ENCODE results near the gene CDK2AP2. TPM values are rescaled to one million over a fixed set of nuclear protein-coding genes. Genes with fewer than 3 reads are reported as not detected.

The CDK2AP2 gene
- total RNA-seq, 1 donor from 2014 or later, result 35.7 TPM

DNA sequence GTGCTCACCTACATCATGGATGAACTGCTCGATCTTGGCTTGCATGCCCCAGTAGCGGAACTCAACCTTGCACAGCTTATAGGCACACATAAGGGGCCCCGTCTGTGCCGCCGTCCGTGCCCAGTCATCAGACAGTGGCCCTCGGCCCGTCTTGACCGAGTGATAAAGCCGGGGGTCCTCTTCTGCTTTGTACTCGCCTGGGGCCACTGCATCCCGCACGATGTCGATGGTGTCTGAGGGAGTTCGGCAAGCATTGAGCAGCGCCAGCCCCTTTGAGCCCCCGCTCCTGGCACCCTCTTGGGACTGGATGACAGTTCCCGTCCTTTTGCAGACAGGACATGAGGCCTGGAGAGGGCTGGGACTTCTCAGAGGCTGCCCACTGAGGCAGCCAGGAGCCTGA, 6.1 kb downstream of the CDK2AP2 start:
- Mint-ChIP-seq H3K4me1 (ENCODE audit: low read depth) (peaks cover 14% of the 10 kb centered on the region), H3K36me3 (ENCODE audit: insufficient read depth) (peaks cover 9% of the 10 kb centered on the region)

DNA sequence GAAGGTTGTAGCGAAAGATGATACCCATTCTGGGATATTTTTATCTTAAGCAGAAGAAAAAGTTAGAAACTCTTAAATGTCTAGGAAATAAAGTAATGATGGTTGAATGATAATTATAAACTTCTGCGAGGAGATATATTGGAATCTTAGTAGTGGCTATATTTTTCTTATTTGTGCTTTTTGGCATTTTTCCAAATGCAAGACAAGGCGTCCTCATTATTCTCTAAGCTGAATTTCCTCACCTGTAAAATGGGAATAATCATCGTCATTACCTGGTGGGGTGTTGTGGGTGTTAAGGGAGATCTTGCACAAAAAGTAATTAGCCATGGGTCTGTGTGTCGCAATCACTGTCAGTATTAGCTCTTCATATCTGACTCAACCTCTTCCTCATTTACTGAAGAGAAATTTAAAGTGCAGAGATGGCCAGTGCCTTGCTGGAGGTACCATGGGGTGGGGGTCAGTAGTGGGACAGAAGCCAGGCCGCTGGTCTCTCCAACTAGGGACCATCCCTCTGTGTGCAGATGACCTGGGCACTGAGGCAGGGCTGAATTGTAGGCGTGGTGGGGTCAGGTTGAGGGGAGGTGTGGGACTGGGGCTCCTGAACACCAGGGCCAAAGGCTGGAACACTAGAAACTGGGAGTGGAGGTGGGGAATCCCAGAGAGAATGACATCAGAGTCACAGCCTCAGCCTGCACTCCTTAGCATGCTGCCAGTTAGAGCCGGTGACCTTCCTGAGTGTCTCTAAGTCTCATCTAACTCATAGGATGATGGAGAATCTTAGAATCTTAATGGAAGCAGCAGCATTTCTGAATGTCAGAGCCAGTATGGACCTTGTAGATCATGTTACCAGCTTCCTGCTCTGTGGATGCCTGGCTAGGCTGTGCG, 6.9 kb downstream of the CDK2AP2 start:
- Mint-ChIP-seq H3K9me3 (ENCODE audit: low read depth) (no peaks in the 10 kb centered on the region), H3K4me3 (ENCODE audit: low read depth) (no peak overlapping the region), H3K4me1 (ENCODE audit: low read depth) (peaks cover 11% of the 10 kb centered on the region), H3K27me3 (peaks cover 5% of the 10 kb centered on the region), H3K27ac (no peak overlapping the region), H3K36me3 (ENCODE audit: insufficient read depth) (peaks cover 9% of the 10 kb centered on the region)
- DNase-seq (ENCODE audit: low spot score, unreplicated experiment), result no peak
- TF ChIP-seq, protein P1, sequence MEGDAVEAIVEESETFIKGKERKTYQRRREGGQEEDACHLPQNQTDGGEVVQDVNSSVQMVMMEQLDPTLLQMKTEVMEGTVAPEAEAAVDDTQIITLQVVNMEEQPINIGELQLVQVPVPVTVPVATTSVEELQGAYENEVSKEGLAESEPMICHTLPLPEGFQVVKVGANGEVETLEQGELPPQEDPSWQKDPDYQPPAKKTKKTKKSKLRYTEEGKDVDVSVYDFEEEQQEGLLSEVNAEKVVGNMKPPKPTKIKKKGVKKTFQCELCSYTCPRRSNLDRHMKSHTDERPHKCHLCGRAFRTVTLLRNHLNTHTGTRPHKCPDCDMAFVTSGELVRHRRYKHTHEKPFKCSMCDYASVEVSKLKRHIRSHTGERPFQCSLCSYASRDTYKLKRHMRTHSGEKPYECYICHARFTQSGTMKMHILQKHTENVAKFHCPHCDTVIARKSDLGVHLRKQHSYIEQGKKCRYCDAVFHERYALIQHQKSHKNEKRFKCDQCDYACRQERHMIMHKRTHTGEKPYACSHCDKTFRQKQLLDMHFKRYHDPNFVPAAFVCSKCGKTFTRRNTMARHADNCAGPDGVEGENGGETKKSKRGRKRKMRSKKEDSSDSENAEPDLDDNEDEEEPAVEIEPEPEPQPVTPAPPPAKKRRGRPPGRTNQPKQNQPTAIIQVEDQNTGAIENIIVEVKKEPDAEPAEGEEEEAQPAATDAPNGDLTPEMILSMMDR (IDR thresholded peaks at IDR 0.05; ENCODE audit: unreplicated experiment), result no peak

More for the DNA sequence above, 6.1 kb downstream of the CDK2AP2 start:
- Mint-ChIP-seq H3K4me3 (ENCODE audit: low read depth) (no peak overlapping the region), H3K27me3 (peaks cover 5% of the 10 kb centered on the region), H3K9me3 (ENCODE audit: low read depth) (no peaks in the 10 kb centered on the region), H3K27ac (no peak overlapping the region)
- no peak for DNase-seq (ENCODE audit: low spot score, unreplicated experiment)
- TF ChIP-seq, protein P1 (IDR thresholded peaks at IDR 0.05; ENCODE audit: unreplicated experiment), result no peak

DNA sequence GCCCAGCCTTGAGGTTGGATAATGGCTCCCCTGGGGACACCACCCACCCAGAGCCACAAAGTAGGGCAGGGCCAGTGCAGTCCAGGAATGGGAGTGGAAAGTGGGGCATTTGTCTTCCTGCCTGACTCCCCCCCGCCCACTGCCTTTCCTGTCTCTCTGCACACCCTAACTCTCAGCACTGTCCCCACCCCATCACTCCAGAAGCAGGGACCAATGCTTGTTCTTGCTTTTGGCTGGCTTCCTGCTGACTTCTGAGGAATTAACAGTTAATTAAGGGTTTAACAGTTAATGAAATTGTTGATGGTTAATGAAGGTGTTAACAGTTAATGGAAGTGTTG, 7.5 kb downstream of the CDK2AP2 start:
- Mint-ChIP-seq H3K4me1 (ENCODE audit: low read depth) (peaks cover 9% of the 10 kb centered on the region), H3K4me3 (ENCODE audit: low read depth) (no peak overlapping the region), H3K27me3 (peaks cover 5% of the 10 kb centered on the region), H3K27ac (no peak overlapping the region), H3K36me3 (ENCODE audit: insufficient read depth) (peaks cover 9% of the 10 kb centered on the region), H3K9me3 (ENCODE audit: low read depth) (no peaks in the 10 kb centered on the region)
- DNase-seq (ENCODE audit: low spot score, unreplicated experiment), result no peak
- TF ChIP-seq, protein P1 (IDR thresholded peaks at IDR 0.05; ENCODE audit: unreplicated experiment), result no peak

DNA sequence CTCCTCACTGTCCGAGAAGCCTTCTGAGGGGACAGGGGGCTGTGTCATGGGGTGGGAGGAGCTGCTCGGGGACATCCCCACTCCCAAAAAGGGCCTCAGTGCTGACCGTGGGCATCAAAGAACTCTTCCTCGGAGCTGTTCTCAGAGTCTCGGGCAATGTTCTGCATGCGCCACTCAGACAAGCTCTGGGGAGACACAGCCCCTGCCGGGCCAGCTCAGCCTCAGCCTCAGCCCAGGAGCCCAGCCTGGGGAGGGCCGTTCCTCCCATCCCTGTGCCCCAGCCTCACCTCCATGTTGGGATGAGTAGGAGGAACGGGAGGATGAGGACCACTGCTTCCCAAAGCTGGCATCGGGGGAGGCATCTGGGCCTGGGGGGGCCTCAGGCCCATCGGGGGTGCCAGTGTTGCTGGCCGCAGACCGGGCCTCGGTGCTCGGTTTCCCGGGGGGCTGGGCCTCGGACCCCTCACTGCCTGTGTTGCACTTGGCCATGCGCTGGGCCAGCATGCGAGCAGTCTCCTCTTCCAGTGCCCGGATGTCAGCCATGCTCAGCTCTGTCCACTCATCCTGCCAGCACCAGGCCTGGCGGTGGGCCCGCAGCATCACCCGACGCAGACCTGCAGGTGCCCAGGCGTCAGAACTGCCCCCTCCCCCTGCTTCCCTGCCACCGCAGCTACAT, 8.0 kb downstream of the CDK2AP2 start:
- TF ChIP-seq, protein P1 (IDR thresholded peaks at IDR 0.05; ENCODE audit: unreplicated experiment), result no peak
- DNase-seq (ENCODE audit: low spot score, unreplicated experiment), result no peak
- H3K27me3 Mint-ChIP-seq, result peaks cover 5% of the 10 kb centered on the region
- no peaks in the 10 kb centered on the region for H3K9me3 Mint-ChIP-seq (ENCODE audit: low read depth)
- H3K4me1 Mint-ChIP-seq (ENCODE audit: low read depth), result peaks cover 9% of the 10 kb centered on the region
- H3K36me3 Mint-ChIP-seq (ENCODE audit: insufficient read depth), result peaks cover 9% of the 10 kb centered on the region
- H3K27ac Mint-ChIP-seq, result no peak overlapping the region
- H3K4me3 Mint-ChIP-seq (ENCODE audit: low read depth), result no peak overlapping the region

DNA sequence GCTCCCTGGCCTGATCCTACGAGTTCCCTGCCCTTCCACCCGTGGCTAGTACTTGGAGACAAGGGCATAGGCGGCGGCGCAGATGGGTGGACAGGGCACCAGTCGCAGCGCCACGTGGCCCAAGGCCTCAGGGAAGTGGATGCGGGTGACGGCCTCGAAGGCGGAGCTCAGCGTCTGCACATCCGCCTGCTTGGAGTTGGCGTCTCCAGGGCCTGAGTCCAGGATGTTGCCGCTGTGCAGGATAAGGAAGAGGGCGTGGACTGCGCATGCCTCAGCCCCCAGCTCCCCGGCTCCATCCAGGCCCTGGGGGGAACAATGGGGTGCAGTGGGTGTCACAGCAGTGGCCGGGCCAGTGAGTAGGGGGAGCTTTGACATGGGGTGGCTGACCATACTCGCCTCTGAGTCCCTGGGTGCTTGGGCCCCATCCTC, 9.4 kb downstream of the CDK2AP2 start:
- H3K4me1 Mint-ChIP-seq (ENCODE audit: low read depth), result peaks cover 5% of the 10 kb centered on the region
- no peak for DNase-seq (ENCODE audit: low spot score, unreplicated experiment)
- no peak overlapping the region for H3K4me3 Mint-ChIP-seq (ENCODE audit: low read depth)
- TF ChIP-seq, protein P1 (IDR thresholded peaks at IDR 0.05; ENCODE audit: unreplicated experiment), result no peak
- H3K27me3 Mint-ChIP-seq, result peaks cover 5% of the 10 kb centered on the region
- no peak overlapping the region for H3K27ac Mint-ChIP-seq
- peaks cover 9% of the 10 kb centered on the region for H3K36me3 Mint-ChIP-seq (ENCODE audit: insufficient read depth)
- no peaks in the 10 kb centered on the region for H3K9me3 Mint-ChIP-seq (ENCODE audit: low read depth)

Data from progenitor cell of endocrine pancreas (in vitro differentiated cells).